Esophagus muscularis mucosa (tissue), 3 donors: ENCODE measurements around the gene NHLRC1.

Experiments
- CTCF ChIP-seq, 3 experiments: fragments of 200-600 bp in 2 of 3; fragments of 450-650 bp in 1 of 3; sonication (generic) in 2 of 3; IDR thresholded peaks; one replicate each; pipeline ENCODE4 v1.5.1; 2017 to 2019; ENCODE audit warnings: antibody characterized with exemption in 3 of 3, mild to moderate bottlenecking in 2 of 3, moderate library complexity in 1 of 3
- POLR2A ChIP-seq: fragments of 450-650 bp; IDR thresholded peaks from one replicate; pipeline ENCODE4 v1.6.1; 2017; ENCODE audit warnings: antibody characterized with exemption, moderate library complexity, mild to moderate bottlenecking, low read depth

- no peak for TF ChIP-seq POLR2A
- TF ChIP-seq CTCF (IDR thresholded peaks at IDR 0.05), result no peak
Measured at GRCh38 chr6:18096423-18096822, 26.1 kb downstream of the NHLRC1 start.
